ENCODE results near the gene AMN. TPM values are rescaled to one million over a fixed set of nuclear protein-coding genes. Genes with fewer than 3 reads are reported as not detected.

Gene AMN
- total and polyA plus RNA-seq, 2 experiments from 2014 or later: 169 to 247 TPM

GRCh38 chr14:102888748-102889147 is 33.7 kb upstream of the AMN start:
- Histone ChIP-seq H3K4me3 (no peak overlapping the region), H3K27me3 (no peaks in the 10 kb centered on the region), H4K20me1 (ENCODE audit: insufficient read depth, poor library complexity, severe bottlenecking) (no peaks in the 10 kb centered on the region), H3K27ac (peak overlapping the region; percentile 9), H3K9me3 (ENCODE audit: low read depth) (no peaks in the 10 kb centered on the region), H2AFZ (no peak overlapping the region), H3K4me2 (no peak overlapping the region), H3K79me2 (no peaks in the 10 kb centered on the region), H3K9me2 (replicated peaks; ENCODE audit: insufficient read depth) (no peaks in the 10 kb centered on the region), H3K4me1 (ENCODE audit: insufficient read depth) (no peaks in the 10 kb centered on the region), H3K36me3 (replicated peaks; ENCODE audit: insufficient read depth, low read depth) (no peaks in the 10 kb centered on the region)
- DNase-seq (ENCODE audit: low spot score): no peak
- WGBS (ENCODE audit: low lambda C conversion rate, missing lambda C conversion rate): 79% methylated on average over 1 of the region's 1 CpG
- no peak for TF ChIP-seq EZH2 (IDR thresholded peaks at IDR 0.05; ENCODE audit: borderline replicate concordance)
- TF ChIP-seq EZH2phosphoT487 (IDR thresholded peaks at IDR 0.05; ENCODE audit: low read depth, severe bottlenecking, unreplicated experiment): no peak
- TF ChIP-seq CTCF (IDR thresholded peaks at IDR 0.05; ENCODE audit: poor library complexity): no peak

GRCh38 chr14:102889615-102890014 is 32.8 kb upstream of the AMN start:
- Histone ChIP-seq H3K9me3 (ENCODE audit: low read depth) (no peaks in the 10 kb centered on the region), H3K4me2 (no peak overlapping the region), H3K27ac (no peak overlapping the region), H3K79me2 (no peaks in the 10 kb centered on the region), H3K36me3 (replicated peaks; ENCODE audit: insufficient read depth, low read depth) (no peaks in the 10 kb centered on the region), H3K4me1 (ENCODE audit: insufficient read depth) (no peaks in the 10 kb centered on the region), H3K4me3 (no peak overlapping the region), H3K27me3 (no peaks in the 10 kb centered on the region), H4K20me1 (ENCODE audit: insufficient read depth, poor library complexity, severe bottlenecking) (no peaks in the 10 kb centered on the region), H2AFZ (no peak overlapping the region), H3K9me2 (replicated peaks; ENCODE audit: insufficient read depth) (no peaks in the 10 kb centered on the region)
- DNase-seq (ENCODE audit: low spot score): no peak
- 96% methylated on average over 7 of the region's 7 CpGs for WGBS (ENCODE audit: low lambda C conversion rate, missing lambda C conversion rate)
- no peak for TF ChIP-seq EZH2 (IDR thresholded peaks at IDR 0.05; ENCODE audit: borderline replicate concordance)

- Histone ChIP-seq H2AFZ (no peak overlapping the region), H3K9me3 (ENCODE audit: low read depth) (no peaks in the 10 kb centered on the region), H3K4me3 (no peak overlapping the region), H3K79me2 (no peaks in the 10 kb centered on the region), H3K9me2 (replicated peaks; ENCODE audit: insufficient read depth) (no peaks in the 10 kb centered on the region), H3K36me3 (replicated peaks; ENCODE audit: insufficient read depth, low read depth) (no peaks in the 10 kb centered on the region), H3K27ac (no peak overlapping the region), H3K4me2 (no peak overlapping the region), H4K20me1 (ENCODE audit: insufficient read depth, poor library complexity, severe bottlenecking) (no peaks in the 10 kb centered on the region), H3K27me3 (no peaks in the 10 kb centered on the region), H3K4me1 (ENCODE audit: insufficient read depth) (no peaks in the 10 kb centered on the region)
- no peak for DNase-seq (ENCODE audit: low spot score)
- TF ChIP-seq EZH2 (IDR thresholded peaks at IDR 0.05; ENCODE audit: borderline replicate concordance) (no peak), CTCF (IDR thresholded peaks at IDR 0.05; ENCODE audit: poor library complexity) (no peak), EZH2phosphoT487 (IDR thresholded peaks at IDR 0.05; ENCODE audit: low read depth, severe bottlenecking, unreplicated experiment) (no peak)
- 84% methylated on average over 15 of the region's 15 CpGs for WGBS (ENCODE audit: low lambda C conversion rate, missing lambda C conversion rate)
Measured at GRCh38 chr14:102891111-102891510, 31.4 kb upstream of the AMN start.

DNA sequence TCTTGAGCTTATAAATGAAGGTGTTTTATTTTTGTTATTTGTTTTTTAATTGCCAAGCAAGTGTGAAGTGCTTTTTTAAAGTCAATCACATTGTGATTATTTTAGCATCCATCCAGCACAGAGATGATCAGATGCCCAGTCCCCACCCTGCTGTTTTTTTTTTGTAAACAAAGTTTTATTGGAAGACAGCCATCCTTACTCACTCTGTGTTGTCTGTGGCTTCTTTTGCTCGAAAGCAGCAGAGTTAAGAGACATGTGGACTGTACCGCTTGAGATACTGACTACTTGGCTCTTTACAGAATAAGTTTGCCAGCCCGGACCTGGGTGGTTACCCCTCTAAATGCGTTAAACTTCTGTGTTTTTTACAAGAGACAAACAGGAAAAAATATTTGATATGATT is 30.9 kb upstream of the AMN start:
- no peaks in the 10 kb centered on the region for H3K9me2 ChIP-seq (replicated peaks; ENCODE audit: insufficient read depth)
- H3K79me2 ChIP-seq: no peaks in the 10 kb centered on the region
- no peak overlapping the region for H3K4me2 ChIP-seq
- no peak for DNase-seq (ENCODE audit: low spot score)
- H3K27ac ChIP-seq: no peak overlapping the region
- H3K9me3 ChIP-seq (ENCODE audit: low read depth): no peaks in the 10 kb centered on the region
- H3K4me1 ChIP-seq (ENCODE audit: insufficient read depth): no peaks in the 10 kb centered on the region
- TF ChIP-seq EZH2phosphoT487 (IDR thresholded peaks at IDR 0.05; ENCODE audit: low read depth, severe bottlenecking, unreplicated experiment): no peak
- TF ChIP-seq CTCF (IDR thresholded peaks at IDR 0.05; ENCODE audit: poor library complexity): no peak
- no peak for TF ChIP-seq EZH2 (IDR thresholded peaks at IDR 0.05; ENCODE audit: borderline replicate concordance)
- no peak overlapping the region for H3K4me3 ChIP-seq
- WGBS (ENCODE audit: low lambda C conversion rate, missing lambda C conversion rate): 82% methylated on average over 4 of the region's 4 CpGs
- H4K20me1 ChIP-seq (ENCODE audit: insufficient read depth, poor library complexity, severe bottlenecking): no peaks in the 10 kb centered on the region
- H2AFZ ChIP-seq: no peak overlapping the region
- H3K27me3 ChIP-seq: no peaks in the 10 kb centered on the region
- no peaks in the 10 kb centered on the region for H3K36me3 ChIP-seq (replicated peaks; ENCODE audit: insufficient read depth, low read depth)
